Measurements from ENCODE around the gene WDFY4. TPM values are rescaled to one million over a fixed set of nuclear protein-coding genes. Genes with fewer than 3 reads are reported as not detected.

The WDFY4 gene
- total RNA-seq, 1 experiment from 2014 or later = not detected

DNA sequence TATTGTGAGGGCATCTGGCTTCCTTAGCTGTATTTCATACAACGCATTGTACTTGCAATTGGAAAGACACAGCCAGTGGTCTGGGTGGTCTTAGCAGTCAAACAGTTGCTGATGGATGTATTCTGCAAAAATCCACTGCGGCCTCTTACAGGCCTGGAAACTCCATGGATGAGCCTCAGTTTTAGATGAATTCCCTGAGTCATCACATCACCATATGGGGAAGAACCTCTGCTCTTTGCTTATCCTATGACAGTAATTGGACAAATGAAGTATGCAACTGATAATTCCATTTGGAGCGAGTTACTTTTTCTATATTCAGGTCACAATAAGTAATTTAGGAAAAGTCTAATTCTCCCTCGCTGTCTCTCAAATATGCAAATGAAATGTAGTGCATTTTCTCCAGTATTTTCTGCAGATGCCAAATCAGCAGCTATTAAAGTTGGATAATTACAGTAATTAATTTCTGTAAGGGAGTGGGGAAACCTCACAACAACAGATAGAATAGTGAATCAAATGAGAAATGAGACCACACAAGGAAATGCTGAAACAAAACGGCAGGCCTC is 78.8 kb downstream of the WDFY4 start:
- H2BK15ac ChIP-seq (ENCODE audit: low read depth, low read length) = no peak overlapping the region
- no peak overlapping the region for H3K14ac ChIP-seq (ENCODE audit: insufficient read depth, low read length)
- H4K20me1 ChIP-seq (ENCODE audit: control insufficient read depth, insufficient read depth, insufficient read length) = no peaks in the 10 kb centered on the region
- no peak overlapping the region for H2AK5ac ChIP-seq (ENCODE audit: insufficient read length, low read length)
- H3K79me2 ChIP-seq (ENCODE audit: insufficient read depth, low read length) = no peaks in the 10 kb centered on the region
- no peak overlapping the region for H3K4ac ChIP-seq (ENCODE audit: low read depth, low read length)
- no peak overlapping the region for H3K9ac ChIP-seq (ENCODE audit: extremely low read depth, insufficient read length, low read length)
- no peaks in the 10 kb centered on the region for H3K27me3 ChIP-seq (ENCODE audit: insufficient read depth, low read length)
- no peak overlapping the region for H2BK5ac ChIP-seq (ENCODE audit: insufficient read length, low read length)
- TF ChIP-seq, protein P1, sequence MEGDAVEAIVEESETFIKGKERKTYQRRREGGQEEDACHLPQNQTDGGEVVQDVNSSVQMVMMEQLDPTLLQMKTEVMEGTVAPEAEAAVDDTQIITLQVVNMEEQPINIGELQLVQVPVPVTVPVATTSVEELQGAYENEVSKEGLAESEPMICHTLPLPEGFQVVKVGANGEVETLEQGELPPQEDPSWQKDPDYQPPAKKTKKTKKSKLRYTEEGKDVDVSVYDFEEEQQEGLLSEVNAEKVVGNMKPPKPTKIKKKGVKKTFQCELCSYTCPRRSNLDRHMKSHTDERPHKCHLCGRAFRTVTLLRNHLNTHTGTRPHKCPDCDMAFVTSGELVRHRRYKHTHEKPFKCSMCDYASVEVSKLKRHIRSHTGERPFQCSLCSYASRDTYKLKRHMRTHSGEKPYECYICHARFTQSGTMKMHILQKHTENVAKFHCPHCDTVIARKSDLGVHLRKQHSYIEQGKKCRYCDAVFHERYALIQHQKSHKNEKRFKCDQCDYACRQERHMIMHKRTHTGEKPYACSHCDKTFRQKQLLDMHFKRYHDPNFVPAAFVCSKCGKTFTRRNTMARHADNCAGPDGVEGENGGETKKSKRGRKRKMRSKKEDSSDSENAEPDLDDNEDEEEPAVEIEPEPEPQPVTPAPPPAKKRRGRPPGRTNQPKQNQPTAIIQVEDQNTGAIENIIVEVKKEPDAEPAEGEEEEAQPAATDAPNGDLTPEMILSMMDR (conservative IDR thresholded peaks at IDR 0.05) = no peak
- no peaks in the 10 kb centered on the region for H3K79me1 ChIP-seq (ENCODE audit: insufficient read depth, low read depth, low read length, poor library complexity, severe bottlenecking)
- Mint-ChIP-seq H3K4me3 (no peak overlapping the region), H3K36me3 (ENCODE audit: insufficient read depth in 1 of 3, low read depth in 3 of 3) (no peaks in the 10 kb centered on the region; a peak in 1 of 7 replicates), H3K27ac (no peak overlapping the region), H3K27me3 (ENCODE audit: low read depth) (peaks cover 13% of the 10 kb centered on the region), H3K9me3 (no peaks in the 10 kb centered on the region), H3K4me1 (no peaks in the 10 kb centered on the region)
- no peak overlapping the region for H3K27ac ChIP-seq (ENCODE audit: insufficient read length, low read depth, low read length)
- no peak overlapping the region for H4K8ac ChIP-seq (replicated peaks; ENCODE audit: insufficient read length, low read depth, low read length)
- H3K23ac ChIP-seq (ENCODE audit: insufficient read length, low read depth, low read length) = no peak overlapping the region
- H2BK120ac ChIP-seq (ENCODE audit: low read depth, low read length, poor library complexity, severe bottlenecking) = no peak overlapping the region
- no peak overlapping the region for H4K5ac ChIP-seq (ENCODE audit: insufficient read length, low read depth, low read length)
- H3T11ph ChIP-seq (ENCODE audit: low read length) = no peak overlapping the region
- no CpG with 5 or more reads among the region's 5 CpGs for WGBS (ENCODE audit: extremely low coverage, insufficient read length, low lambda C conversion rate)
- DNase-seq = no peak
- no peaks in the 10 kb centered on the region for H3K9me3 ChIP-seq (ENCODE audit: control insufficient read depth, low read depth, low read length)
- H3K18ac ChIP-seq (ENCODE audit: insufficient read length, low read depth, low read length) = no peak overlapping the region
- H3K4me1 ChIP-seq (ENCODE audit: insufficient read depth, low read length) = no peaks in the 10 kb centered on the region
- no peak overlapping the region for H2AFZ ChIP-seq (ENCODE audit: low read length)
- no peak overlapping the region for H3K4me2 ChIP-seq (ENCODE audit: insufficient read depth, insufficient read length, low read length)
- H2BK20ac ChIP-seq (ENCODE audit: low read depth, low read length, poor library complexity, severe bottlenecking) = no peak overlapping the region
- H3K56ac ChIP-seq (ENCODE audit: insufficient read length, low read depth, low read length) = no peak overlapping the region
- no peak overlapping the region for H4K91ac ChIP-seq (ENCODE audit: insufficient read length, low read depth, low read length)
- no peaks in the 10 kb centered on the region for H3K23me2 ChIP-seq (ENCODE audit: insufficient read length, low read depth, low read length, poor library complexity, severe bottlenecking)
- no peak overlapping the region for H2BK12ac ChIP-seq (ENCODE audit: insufficient read length, low read depth, low read length)

Measured in H9 (cell line).